Activated CD4-positive, alpha-beta T cell treated with anti-CD3 and anti-CD28 coated beads, Interleukin-10, Interleukin-2, amounts not matched to agents 100 ng/mL and 50 ng/mL, durations not matched to agents 16 hours and 8 hours (primary cell): ENCODE results near the gene NAT9.

ENCODE experiments used
- DNase-seq: peaks from one replicate; pipeline ENCODE4 v3.0.0-alpha.2; 2020

Gene NAT9

DNA sequence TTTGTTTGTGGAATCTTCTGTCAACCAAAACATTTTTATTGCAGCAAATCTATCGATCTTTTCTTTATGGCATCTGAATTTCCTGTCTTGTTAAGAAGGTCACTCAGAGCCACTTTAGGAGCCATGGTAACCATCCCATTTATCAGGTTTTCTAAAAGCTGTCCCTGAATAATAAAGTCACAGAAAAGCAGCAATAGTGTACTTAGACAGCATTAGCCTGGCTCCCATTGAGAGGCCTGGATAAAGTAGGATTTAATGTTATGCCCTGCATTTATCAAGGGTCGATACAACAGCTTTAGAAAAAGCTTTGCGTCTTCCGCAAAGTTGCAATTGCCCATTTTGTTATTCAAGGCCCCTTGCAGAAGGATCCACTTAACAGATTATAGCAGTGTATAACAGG is 53.4 kb downstream of the NAT9 start:
- DNase-seq: no peak
